OCI-LY7 (cell line): ENCODE data around the gene DHRS3. TPM values are rescaled to one million over a fixed set of nuclear protein-coding genes. Genes with fewer than 3 reads are reported as not detected.
"Not testable (repeated sequence)": the region's sequence is repeated elsewhere in the genome, so short reads cannot be mapped to it uniquely, and the experiment has no call there.

Experiments used
- BruUV-seq: library from RNA; stranded (reverse); fragments of 400-500 nt; replicated peaks from 2 replicates; lab custom pipeline; 2021; lab: Mats Ljungman, UMichigan
- CTCF ChIA-PET: fragments of 300-600 bp; sonication (Branson Sonifier 250); formaldehyde crosslinking; loops from one replicate; lab custom pipeline; 2022; ENCODE audit warnings: antibody characterized with exemption; ENCODE audit not compliant: unreplicated experiment; lab: Charles Lee
- POLR2A ChIA-PET: fragments of 300-600 bp; sonication (Branson Sonifier 250); formaldehyde crosslinking; loops from one replicate; lab custom pipeline; 2022; ENCODE audit warnings: antibody characterized with exemption; lab: Charles Lee
- DNase-seq: peaks from one replicate; pipeline ENCODE4 v3.0.0-alpha.2; 2015; ENCODE audit warnings: low spot score
- H2AFZ ChIP-seq: fragments of 200-600 bp; sonication (generic), shearing (Covaris generic); 2 replicates; pipeline ENCODE4 v1.6.1; 2014; ENCODE audit warnings: mild to moderate bottlenecking, antibody characterized with exemption, low read length, moderate library complexity
- H3K27ac ChIP-seq: fragments of 200-600 bp; sonication (generic); 2 replicates; pipeline ENCODE4 v1.5.1; 2014; ENCODE audit warnings: mixed run types, low read depth, mild to moderate bottlenecking, moderate library complexity, low read length, inconsistent platforms; ENCODE audit not compliant: poor library complexity, severe bottlenecking
- H3K36me3 ChIP-seq: fragments of 200-600 bp; sonication (generic); 2 replicates; pipeline ENCODE4 v1.6.1; 2014; ENCODE audit warnings: mild to moderate bottlenecking, antibody characterized with exemption, low read length, moderate library complexity, mixed read lengths; ENCODE audit not compliant: insufficient read depth
- H3K4me1 ChIP-seq: fragments of 200-600 bp; sonication (generic); 2 replicates; pipeline ENCODE4 v1.5.1; 2014; ENCODE audit warnings: mild to moderate bottlenecking, low read length; ENCODE audit not compliant: insufficient read depth, poor library complexity, severe bottlenecking
- H3K4me2 ChIP-seq: fragments of 200-600 bp; sonication (generic); 2 replicates; pipeline ENCODE4 v1.6.1; 2014; ENCODE audit warnings: mild to moderate bottlenecking, low read length
- H3K4me3 ChIP-seq: fragments of 200-600 bp; sonication (generic); 2 replicates; pipeline ENCODE4 v1.5.1; 2014; ENCODE audit warnings: mild to moderate bottlenecking, low read depth, low read length; ENCODE audit not compliant: poor library complexity, severe bottlenecking
- H3K79me2 ChIP-seq: fragments of 200-600 bp; sonication (generic); 2 replicates; pipeline ENCODE4 v1.6.1; 2016; ENCODE audit warnings: low read depth, mild to moderate bottlenecking, low read length, moderate library complexity, mixed read lengths; ENCODE audit not compliant: insufficient read depth
- H3K9me2 ChIP-seq: fragments of 200-600 bp; sonication (generic); 2 replicates; pipeline ENCODE4 v1.6.1; 2016; ENCODE audit warnings: mild to moderate bottlenecking, low read length, mixed read lengths; ENCODE audit not compliant: insufficient read depth
- H3K9me3 ChIP-seq: fragments of 200-600 bp; sonication (generic); 2 replicates; pipeline ENCODE4 v1.6.1; 2014; ENCODE audit warnings: mild to moderate bottlenecking, mixed run types, low read length, mixed read lengths
- H4K20me1 ChIP-seq: fragments of 200-600 bp; sonication (generic); 2 replicates; pipeline ENCODE4 v1.6.1; 2014; ENCODE audit warnings: mild to moderate bottlenecking, antibody characterized with exemption, low read length, moderate library complexity, mixed read lengths; ENCODE audit not compliant: insufficient read depth
- EZH2phosphoT487 ChIP-seq: fragments of 200-600 bp; sonication (generic); IDR thresholded peaks from 2 replicates; pipeline ENCODE4 v1.6.1; 2018; ENCODE audit warnings: low read depth, borderline replicate concordance, mild to moderate bottlenecking, mixed run types, antibody characterized with exemption, low read length, moderate library complexity, mixed read lengths
- intact Hi-C: fragments of 100-400 bp; cut with micrococcal nuclease; formaldehyde crosslinking; loops from one replicate; pipeline ENCODE4 v1.10.0; 2022; ENCODE audit not compliant: unreplicated experiment
- total RNA-seq, 2 experiments: library from RNA; depleted of rRNA in 1 of 2; stranded (reverse); fragments of >200 nt in 1 of 2; shearing (Covaris generic) in 1 of 2; gene quantifications; 2 replicates each; pipeline ENCODE4 v1.2.3, GENCODE V29; 2014 to 2022
- TF ChIP-seq, protein P1 (sequence below): fragments of 200-600 bp; sonication (generic); conservative IDR thresholded peaks from 2 replicates; pipeline ENCODE4 v1.5.1; 2014; ENCODE audit warnings: mild to moderate bottlenecking, antibody characterized with exemption, low read length, moderate library complexity, mixed read lengths

DHRS3 gene
- total RNA-seq, 2 experiments from 2014 or later = not detected

DNA sequence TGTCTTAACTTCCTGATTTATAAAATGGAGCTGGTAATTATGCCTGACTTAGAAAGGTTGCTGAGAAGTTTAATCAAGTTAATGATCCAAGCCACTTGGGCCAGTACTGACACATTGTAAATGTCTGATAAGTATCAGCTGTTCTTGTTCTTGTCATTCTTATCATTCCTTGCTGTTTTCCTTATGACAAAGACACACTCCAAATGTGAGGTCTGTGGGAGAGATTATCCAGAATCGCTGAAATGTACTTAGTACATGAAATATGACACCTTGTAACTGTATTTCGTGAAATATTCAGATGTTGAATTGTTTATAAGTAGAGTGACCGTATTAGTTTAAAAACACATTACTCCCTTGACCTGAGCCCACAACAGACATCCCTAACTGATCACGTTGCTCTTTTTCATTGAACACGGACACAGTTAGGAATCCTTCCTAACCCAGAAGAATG lies 32.0 kb upstream of the DHRS3 start:
- DNase-seq = no peak
- no peak overlapping the region for H3K4me3 ChIP-seq
- TF ChIP-seq, protein P1, sequence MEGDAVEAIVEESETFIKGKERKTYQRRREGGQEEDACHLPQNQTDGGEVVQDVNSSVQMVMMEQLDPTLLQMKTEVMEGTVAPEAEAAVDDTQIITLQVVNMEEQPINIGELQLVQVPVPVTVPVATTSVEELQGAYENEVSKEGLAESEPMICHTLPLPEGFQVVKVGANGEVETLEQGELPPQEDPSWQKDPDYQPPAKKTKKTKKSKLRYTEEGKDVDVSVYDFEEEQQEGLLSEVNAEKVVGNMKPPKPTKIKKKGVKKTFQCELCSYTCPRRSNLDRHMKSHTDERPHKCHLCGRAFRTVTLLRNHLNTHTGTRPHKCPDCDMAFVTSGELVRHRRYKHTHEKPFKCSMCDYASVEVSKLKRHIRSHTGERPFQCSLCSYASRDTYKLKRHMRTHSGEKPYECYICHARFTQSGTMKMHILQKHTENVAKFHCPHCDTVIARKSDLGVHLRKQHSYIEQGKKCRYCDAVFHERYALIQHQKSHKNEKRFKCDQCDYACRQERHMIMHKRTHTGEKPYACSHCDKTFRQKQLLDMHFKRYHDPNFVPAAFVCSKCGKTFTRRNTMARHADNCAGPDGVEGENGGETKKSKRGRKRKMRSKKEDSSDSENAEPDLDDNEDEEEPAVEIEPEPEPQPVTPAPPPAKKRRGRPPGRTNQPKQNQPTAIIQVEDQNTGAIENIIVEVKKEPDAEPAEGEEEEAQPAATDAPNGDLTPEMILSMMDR = no peak
- no peak for TF ChIP-seq EZH2phosphoT487
- intact Hi-C loops = no loop called here
- H3K79me2 ChIP-seq = no peaks in the 10 kb centered on the region
- no peaks in the 10 kb centered on the region for H3K9me2 ChIP-seq
- ChIA-PET POLR2A (no interaction called here), CTCF (no interaction called here)
- no TSS peak for BruUV-seq
- H3K27ac ChIP-seq = no peak overlapping the region
- H2AFZ ChIP-seq = no peak overlapping the region
- no peaks in the 10 kb centered on the region for H4K20me1 ChIP-seq
- no peak overlapping the region for H3K4me2 ChIP-seq
- H3K36me3 ChIP-seq = no peaks in the 10 kb centered on the region
- no peaks in the 10 kb centered on the region for H3K9me3 ChIP-seq
- no peaks in the 10 kb centered on the region for H3K4me1 ChIP-seq

DNA sequence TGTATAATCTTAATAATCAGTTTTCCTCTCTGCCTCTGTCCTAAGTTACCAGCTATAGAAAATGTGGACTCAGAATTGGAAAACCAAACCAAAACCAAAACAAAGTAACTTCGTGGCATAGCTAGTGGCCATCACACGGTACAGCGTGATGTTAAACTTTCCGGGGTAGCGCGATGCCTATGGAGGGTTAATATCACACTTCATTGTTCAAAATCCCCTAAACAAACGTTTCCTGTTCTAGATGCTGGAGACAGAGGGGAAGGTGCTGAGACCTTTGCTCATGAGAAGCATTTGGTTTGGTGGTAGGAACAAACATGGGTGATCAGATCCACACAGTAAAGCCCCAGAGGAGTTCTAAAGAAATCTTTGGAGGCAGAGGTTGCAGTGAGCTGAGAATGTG lies 30.7 kb upstream of the DHRS3 start:
- H4K20me1 ChIP-seq = no peaks in the 10 kb centered on the region

DNA sequence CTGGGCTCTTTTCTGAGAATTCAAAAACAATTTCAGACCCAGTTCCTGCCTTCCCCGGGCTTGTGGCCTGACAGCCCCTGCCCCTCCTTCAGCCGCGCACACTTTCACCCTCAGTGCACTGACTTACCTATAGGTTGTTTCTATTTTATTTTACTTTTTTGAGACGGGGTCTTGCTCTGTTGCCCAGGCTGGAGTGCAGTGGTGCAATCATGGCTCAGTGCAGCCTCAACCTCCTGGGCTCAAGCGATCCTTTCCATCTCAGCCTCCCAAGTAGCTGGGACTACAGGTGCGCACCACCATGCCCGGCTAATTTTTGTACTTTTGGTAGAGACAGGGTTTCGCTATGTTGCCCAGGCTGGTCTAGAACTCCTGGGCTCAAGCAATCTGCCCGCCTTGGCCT lies 27.4 kb upstream of the DHRS3 start:
- H4K20me1 ChIP-seq, POLR2A ChIA-PET, H3K4me1 ChIP-seq, CTCF ChIA-PET, H3K4me3 ChIP-seq, H3K27ac ChIP-seq, H2AFZ ChIP-seq, H3K79me2 ChIP-seq, H3K9me2 ChIP-seq, DNase-seq, BruUV-seq, intact Hi-C loops, H3K4me2 ChIP-seq, H3K36me3 ChIP-seq: not testable (repeated sequence)
- peaks cover 10% of the 10 kb centered on the region for H3K9me3 ChIP-seq

More for the DNA sequence above, 30.7 kb upstream of the DHRS3 start:
- no peak overlapping the region for H3K4me3 ChIP-seq
- H3K4me2 ChIP-seq = no peak overlapping the region
- H3K36me3 ChIP-seq = no peaks in the 10 kb centered on the region
- H3K79me2 ChIP-seq = no peaks in the 10 kb centered on the region
- H3K9me2 ChIP-seq = no peaks in the 10 kb centered on the region
- no peak for DNase-seq
- CTCF ChIA-PET = no interaction called here
- H3K27ac ChIP-seq = no peak overlapping the region
- H3K4me1 ChIP-seq = no peaks in the 10 kb centered on the region
- H2AFZ ChIP-seq = no peak overlapping the region
- intact Hi-C loops = no loop called here
- TF ChIP-seq EZH2phosphoT487 = no peak
- TF ChIP-seq, protein P1 = no peak
- no peaks in the 10 kb centered on the region for H3K9me3 ChIP-seq
- POLR2A ChIA-PET = interaction anchor here (0.6 kb wide), 1 partner anchor 1059 kb away, joined by 3 read pairs; no protein-coding TSS in a partner anchor
- BruUV-seq = no TSS peak
